ENCODE data around the gene RABIF. TPM values are rescaled to one million over a fixed set of nuclear protein-coding genes. Genes with fewer than 3 reads are reported as not detected.
"Not testable (repeated sequence)": the region's sequence is repeated elsewhere in the genome, so short reads cannot be mapped to it uniquely, and the experiment has no call there.

Gene RABIF
- total RNA-seq = 3.9 and 10.4 TPM in 2 replicates

- Histone ChIP-seq H3K27me3 (ENCODE audit: control insufficient read depth, insufficient read depth, low read length) (no peaks in the 10 kb centered on the region), H3K36me3 (ENCODE audit: control insufficient read depth, insufficient read depth, low read length) (peaks cover 4% of the 10 kb centered on the region), H3K4me3 (ENCODE audit: low read depth, low read length) (peak within 1 kb of the TSS; percentile 60)
- peak; percentile 89 for DNase-seq (ENCODE audit: low read depth)
- FAIRE-seq = no peak
- peak; percentile 43 for TF ChIP-seq CTCF (IDR thresholded peaks at IDR 0.05; ENCODE audit: insufficient read depth, low read length, severe bottlenecking)
These were observed at the start of gene RABIF for GRCh38 chr1:202888531-202889360. Gene RABIF (minus strand): TSS chr1:202889149. CDS start chr1:202889098, 51 bp downstream.

GRCh38 chr1:202938287-202938925 lies 49.5 kb upstream of the RABIF start:
- H3K27me3 ChIP-seq (ENCODE audit: control insufficient read depth, insufficient read depth, low read length) = no peaks in the 10 kb centered on the region
- peak; percentile 51 for DNase-seq (ENCODE audit: low read depth)
- TF ChIP-seq CTCF (IDR thresholded peaks at IDR 0.05; ENCODE audit: insufficient read depth, low read length, severe bottlenecking) = no peak
- no peak overlapping the region for H3K4me3 ChIP-seq (ENCODE audit: low read depth, low read length)
- H3K36me3 ChIP-seq (ENCODE audit: control insufficient read depth, insufficient read depth, low read length) = peaks cover 9% of the 10 kb centered on the region
- FAIRE-seq = no peak

DNA sequence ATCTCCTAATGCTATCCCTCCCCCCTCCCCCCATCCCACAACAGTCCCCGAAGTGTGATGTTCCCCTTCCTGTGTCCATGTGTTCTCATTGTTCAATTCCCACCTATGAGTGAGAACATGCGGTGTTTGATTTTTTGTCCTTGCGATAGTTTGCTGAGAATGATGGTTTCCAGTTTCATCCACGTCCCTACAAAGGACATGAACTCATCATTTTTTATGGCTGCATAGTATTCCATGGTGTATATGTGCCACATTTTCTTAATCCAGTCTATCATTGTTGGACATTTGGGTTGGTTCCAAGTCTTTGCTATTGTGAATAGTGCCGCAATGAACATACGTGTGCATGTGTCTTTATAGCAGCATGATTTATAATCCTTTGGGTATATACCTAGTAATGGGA lies 47.5 kb upstream of the RABIF start:
- not testable (repeated sequence) for FAIRE-seq; H3K4me3 ChIP-seq (ENCODE audit: low read depth, low read length); DNase-seq (ENCODE audit: low read depth); H3K27me3 ChIP-seq (ENCODE audit: control insufficient read depth, insufficient read depth, low read length); H3K36me3 ChIP-seq (ENCODE audit: control insufficient read depth, insufficient read depth, low read length)

GRCh38 chr1:202935844-202936243 lies 46.9 kb upstream of the RABIF start:
- no peak for FAIRE-seq

DNA sequence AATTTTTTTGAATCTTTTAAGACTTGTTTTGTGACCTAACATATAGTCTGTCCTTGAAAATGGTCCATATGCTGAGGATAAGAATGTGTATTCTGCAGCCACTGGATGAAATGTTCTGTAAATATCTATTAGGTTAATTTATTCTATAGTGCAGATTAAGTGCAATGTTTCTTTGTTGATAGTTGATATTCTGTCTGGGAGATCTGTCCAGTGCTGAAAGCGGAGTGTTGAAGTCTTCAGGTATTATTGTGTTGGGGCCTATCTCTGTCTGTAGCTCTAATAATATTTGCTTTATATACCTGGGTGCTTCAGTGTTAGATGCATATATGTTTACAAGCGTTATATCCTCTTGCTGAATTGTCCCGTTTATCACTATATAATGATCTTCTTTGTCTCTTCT lies 45.8 kb upstream of the RABIF start:
- no peaks in the 10 kb centered on the region for H3K27me3 ChIP-seq (ENCODE audit: control insufficient read depth, insufficient read depth, low read length)
- TF ChIP-seq CTCF (IDR thresholded peaks at IDR 0.05; ENCODE audit: insufficient read depth, low read length, severe bottlenecking) = no peak
- DNase-seq (ENCODE audit: low read depth) (no peak), FAIRE-seq (no peak)
- no peak overlapping the region for H3K4me3 ChIP-seq (ENCODE audit: low read depth, low read length)
- H3K36me3 ChIP-seq (ENCODE audit: control insufficient read depth, insufficient read depth, low read length) = no peaks in the 10 kb centered on the region

More at GRCh38 chr1:202935844-202936243, 46.9 kb upstream of the RABIF start:
- no peak for DNase-seq (ENCODE audit: low read depth)
- Histone ChIP-seq H3K4me3 (ENCODE audit: low read depth, low read length) (no peak overlapping the region), H3K36me3 (ENCODE audit: control insufficient read depth, insufficient read depth, low read length) (no peaks in the 10 kb centered on the region), H3K27me3 (ENCODE audit: control insufficient read depth, insufficient read depth, low read length) (no peaks in the 10 kb centered on the region)
- no peak for TF ChIP-seq CTCF (IDR thresholded peaks at IDR 0.05; ENCODE audit: insufficient read depth, low read length, severe bottlenecking)

DNA sequence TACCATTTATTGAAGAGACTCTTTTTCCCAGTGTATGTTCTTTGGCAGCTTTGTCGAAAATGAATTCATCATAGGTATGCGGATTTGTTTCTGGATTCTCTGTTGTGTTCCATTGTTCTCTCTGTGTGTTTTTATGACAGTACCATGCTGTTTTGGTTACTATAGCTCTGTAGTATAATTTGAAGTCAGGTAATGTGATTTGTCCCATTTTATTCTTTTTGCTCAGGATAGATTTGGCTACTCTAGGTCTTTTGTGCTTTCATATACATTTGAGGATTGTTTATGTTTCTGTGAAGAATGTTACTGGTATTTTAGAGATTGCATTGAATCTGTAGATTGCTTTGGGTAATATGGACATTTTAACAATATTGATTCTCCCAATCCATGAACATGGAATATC lies 43.5 kb upstream of the RABIF start:
- Histone ChIP-seq H3K27me3 (ENCODE audit: control insufficient read depth, insufficient read depth, low read length) (no peaks in the 10 kb centered on the region), H3K36me3 (ENCODE audit: control insufficient read depth, insufficient read depth, low read length) (no peaks in the 10 kb centered on the region), H3K4me3 (ENCODE audit: low read depth, low read length) (no peak overlapping the region)
- TF ChIP-seq CTCF (IDR thresholded peaks at IDR 0.05; ENCODE audit: insufficient read depth, low read length, severe bottlenecking) = no peak
- FAIRE-seq = no peak
- no peak for DNase-seq (ENCODE audit: low read depth)

Measured in bronchial epithelial cell (primary cell).